Colon (tissue), 2 donors: ENCODE data around the gene TMEM130.
"Not testable (repeated sequence)": the region's sequence is repeated elsewhere in the genome, so short reads cannot be mapped to it uniquely, and the experiment has no call there.

Experiments
- FAIRE-seq: peaks from 2 replicates; lab custom pipeline; 2012; peaks lifted over from hg19 to GRCh38; lab: Jason Lieb, UNC
- donor health status: control.
- donor health status: control.

TMEM130 gene

GRCh38 chr7:98877146-98877545 is 7.3 kb upstream of the TMEM130 start:
- FAIRE-seq, result no peak

DNA sequence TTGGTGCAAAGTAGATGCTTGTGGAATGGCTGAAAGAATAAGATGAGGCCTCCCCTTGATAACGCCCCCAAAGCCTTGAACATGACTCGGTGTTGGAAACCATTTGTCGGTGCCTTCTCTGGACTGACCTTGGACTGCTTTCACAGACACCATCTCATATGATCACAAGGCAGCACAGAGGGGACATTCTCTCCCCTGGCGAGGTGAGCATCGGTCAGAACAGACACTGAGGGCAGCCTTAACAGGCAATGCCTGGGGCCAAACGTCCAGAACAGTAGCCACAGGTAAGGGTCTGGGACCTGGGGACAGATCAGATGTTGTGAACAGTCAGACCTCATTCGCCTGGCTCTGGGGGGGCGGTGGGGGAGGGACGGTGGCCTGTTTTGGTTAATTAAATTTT is 5.7 kb upstream of the TMEM130 start:
- FAIRE-seq, result no peak

- no peak for FAIRE-seq
Observed at GRCh38 chr7:98874942-98875341, 5.1 kb upstream of the TMEM130 start.

DNA sequence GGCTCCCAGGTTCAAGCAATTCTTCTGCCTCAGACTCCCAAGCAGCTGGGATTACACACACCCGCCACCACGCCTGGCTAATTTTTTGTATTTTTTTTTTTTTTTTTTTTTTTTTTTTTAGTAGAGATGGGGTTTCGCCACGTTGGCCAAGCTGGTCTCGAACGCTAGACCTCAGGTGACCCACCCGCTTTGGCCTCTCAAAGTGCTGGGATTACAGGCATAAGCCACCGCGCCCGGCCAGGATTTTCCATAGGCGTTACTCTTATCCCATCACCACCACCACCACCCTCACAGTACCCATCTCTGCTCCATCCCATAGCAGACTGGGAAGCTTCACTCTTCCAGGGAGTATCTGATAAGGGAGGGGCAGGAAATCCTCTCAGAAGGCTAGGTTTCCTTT is 3.8 kb upstream of the TMEM130 start:
- FAIRE-seq, result not testable (repeated sequence)

GRCh38 chr7:98872328-98872924 is 2.6 kb upstream of the TMEM130 start:
- FAIRE-seq, result no peak

- no peak for FAIRE-seq
Observed at GRCh38 chr7:98870807-98871491, 1.1 kb upstream of the TMEM130 start.

DNA sequence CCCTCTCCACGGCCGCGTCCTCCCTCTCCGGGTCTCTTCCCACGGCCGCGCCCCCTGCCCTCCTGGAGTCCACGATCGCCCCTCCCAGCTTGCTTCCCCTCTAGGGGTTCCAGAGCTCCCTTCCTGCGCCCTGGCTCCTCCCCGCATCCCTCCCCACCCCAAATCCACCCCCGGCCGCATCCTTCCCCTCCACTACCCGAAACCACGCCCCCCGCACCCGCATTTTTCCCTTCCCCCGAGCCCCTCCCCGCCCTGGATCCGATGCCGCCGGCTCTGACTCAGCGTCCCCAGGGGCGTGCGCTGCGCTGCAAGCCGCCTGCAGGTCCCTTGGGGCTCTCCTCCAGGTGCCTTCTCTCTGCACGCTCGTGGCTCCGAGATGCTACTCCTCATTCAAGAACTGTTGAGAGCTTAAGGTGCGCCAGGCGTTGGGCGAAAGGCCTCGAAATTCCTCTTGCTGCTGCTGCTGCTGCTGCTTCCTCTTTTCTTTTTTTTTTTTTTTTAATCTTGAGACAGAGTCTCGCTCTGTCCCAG is 372 bp upstream of the TMEM130 start:
- no peak for FAIRE-seq

GRCh38 chr7:98869027-98869596 is 702 bp downstream of the TMEM130 start:
- no peak for FAIRE-seq

- FAIRE-seq, result no peak
Observed at GRCh38 chr7:98868450-98868849, 1.4 kb downstream of the TMEM130 start.

DNA sequence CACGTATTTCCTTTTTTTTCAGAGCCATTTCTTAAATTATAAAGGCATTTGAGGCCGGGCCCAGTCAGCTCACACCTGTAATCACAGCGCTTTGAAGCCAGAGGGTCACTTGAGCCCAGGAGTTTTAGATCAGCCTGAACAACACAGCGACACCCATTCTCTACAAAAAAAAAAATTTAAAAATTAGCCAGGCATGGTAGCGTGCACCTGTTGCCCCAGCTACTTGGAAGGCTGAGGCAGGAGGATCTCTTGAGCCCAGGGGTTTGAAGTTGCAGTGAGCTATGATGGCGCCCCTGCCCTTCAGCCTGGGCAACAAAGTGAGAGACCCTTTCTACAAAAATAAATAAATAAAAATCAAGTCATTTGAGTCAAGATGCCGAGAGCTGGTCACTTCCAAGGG is 3.0 kb downstream of the TMEM130 start:
- no peak for FAIRE-seq

DNA sequence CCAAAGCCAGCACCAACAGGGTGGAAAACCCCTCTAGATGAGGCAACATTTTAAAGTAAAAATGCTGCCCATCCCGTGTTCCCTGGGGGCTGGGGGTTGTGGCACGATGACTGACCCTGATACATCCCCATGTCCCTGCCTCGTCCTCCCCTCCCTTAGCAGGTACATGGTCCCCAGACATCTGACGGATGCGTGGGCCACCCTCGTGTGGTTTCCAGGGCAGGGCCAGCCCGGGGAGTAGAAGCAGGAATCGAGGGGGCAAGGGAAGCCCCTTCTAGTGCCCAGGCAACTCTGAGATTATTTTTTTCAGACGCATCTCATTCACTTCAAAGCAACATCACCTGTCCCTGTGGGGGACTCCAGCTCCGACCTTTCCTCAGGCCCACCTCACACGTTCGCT is 3.5 kb downstream of the TMEM130 start:
- no peak for FAIRE-seq

DNA sequence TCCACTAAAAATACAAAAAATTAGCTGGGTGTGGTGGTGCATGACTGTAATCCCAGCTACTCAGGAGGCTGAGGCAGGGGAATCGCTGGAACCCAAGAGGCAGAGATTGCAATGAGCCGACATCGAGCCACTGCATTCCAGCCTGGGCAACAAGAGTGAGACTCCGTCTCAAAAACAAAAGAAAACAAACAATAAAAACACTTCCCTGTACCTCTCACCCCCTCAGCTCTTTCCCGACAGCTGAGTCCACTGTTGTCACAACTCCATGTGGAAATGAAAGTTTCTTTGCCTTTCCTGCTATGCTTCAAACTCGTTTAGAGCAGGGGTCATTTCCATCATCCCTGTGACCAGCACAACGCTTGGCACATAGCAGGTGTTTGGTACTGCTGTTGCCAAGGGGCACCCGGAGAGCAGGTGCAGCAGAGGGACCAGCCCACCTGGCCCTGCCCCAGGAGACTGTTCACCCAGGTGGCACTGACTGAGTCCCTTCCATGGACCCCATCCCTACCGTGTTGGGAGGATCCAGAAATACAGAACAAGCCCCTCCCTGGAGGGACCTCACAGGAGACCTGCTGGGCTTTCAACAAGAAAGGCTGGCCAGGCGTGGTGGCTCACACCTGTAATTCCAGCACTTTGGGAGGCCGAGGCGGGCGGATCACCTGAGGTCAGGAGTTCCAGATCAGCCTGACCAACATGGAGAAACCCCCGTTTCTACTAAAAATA is 4.9 kb downstream of the TMEM130 start:
- no peak for FAIRE-seq

GRCh38 chr7:98863601-98864000 is 6.2 kb downstream of the TMEM130 start:
- FAIRE-seq, result no peak

DNA sequence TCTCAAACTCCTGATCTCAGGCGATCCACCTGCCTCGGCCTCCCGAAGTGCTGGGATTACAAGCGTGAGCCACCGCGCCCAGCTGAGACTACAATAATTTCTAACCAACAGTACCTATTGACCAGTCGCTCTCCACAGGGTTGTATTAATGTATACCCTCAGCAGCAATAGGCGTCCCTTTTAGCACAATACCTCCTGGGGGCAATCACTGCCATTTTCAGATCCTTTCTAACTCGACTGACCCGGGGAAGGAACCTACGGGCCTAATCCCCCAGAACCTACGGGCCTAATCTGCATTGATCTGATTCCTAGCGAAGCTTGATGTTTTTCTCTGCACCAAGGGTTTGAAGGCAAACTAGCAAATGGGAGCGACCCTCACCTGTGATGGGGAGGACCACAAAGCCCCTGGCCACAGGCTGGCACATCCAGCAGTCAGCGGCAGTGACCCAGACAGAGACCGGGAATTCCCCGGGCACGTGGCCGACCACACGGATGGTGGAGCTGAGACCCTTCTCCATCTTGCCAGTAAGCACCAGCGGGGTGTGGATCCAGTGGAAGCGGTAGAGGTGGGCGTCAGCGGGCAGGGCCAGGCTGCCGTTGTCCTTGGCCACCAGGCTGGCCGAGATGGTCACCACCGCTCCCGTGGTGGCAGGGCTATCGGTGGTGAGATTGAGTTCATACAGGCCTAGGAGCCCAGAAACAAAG is 6.9 kb downstream of the TMEM130 start:
- FAIRE-seq, result no peak

- FAIRE-seq, result no peak
Observed at GRCh38 chr7:98862203-98862602, 7.6 kb downstream of the TMEM130 start.

DNA sequence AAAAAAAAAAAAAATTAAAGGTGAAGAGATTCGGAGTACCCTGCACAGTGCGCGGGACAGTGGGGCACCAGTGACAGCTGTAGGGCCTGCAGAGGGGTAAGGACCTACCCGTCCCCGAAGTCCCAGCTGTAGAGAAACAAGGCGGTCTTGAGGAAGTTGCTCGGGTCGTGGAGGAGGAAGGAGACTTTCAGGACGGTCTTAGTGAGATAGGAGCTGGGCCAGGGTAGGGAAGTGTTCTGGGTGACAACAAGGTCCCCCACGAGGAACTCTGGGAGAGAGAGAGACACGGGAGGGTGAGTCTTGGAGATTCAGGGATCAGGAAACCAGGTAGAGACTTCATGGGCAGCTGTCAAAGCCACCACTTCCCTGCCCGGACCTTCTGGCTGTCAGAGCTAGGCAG is 9.7 kb downstream of the TMEM130 start:
- FAIRE-seq, result no peak

DNA sequence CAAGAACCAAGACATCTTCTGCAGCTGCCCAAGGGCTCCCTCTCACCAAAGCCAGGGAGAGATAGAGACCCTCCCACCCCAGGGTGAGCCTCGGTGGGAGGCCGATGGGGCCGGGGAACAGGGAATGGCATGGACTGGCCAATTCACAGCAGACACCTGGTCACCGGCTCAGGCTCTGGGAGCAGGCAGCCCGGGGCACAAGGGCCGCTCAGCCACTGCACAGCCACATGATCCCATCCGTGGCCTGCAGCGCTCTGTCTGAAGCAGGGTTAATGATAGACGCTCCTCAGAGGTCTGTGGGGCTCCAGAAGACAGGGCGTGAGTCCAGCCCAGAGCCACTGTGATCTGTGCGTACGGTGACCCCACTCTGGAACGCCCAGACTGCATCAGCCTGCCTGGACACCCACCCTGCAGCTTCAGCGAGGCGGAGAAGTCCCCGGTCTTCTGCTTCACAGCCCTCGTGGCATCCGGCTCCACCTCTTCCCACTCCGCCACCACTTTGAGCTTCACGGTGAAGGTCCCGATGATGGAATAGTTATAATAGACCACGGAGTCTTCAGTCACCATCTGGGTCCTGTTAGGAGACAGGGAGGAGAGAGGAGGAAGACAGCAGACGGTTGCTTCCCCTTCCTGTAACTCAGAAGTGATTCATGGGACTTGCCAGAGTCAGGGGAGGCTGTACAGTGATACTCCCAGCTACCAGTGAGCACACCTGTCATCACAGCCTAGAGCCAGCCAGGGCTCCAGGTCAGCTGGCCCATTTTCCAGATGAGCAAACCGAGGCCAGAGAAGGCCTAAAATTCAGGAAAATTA is 14.0 kb downstream of the TMEM130 start:
- no peak for FAIRE-seq

DNA sequence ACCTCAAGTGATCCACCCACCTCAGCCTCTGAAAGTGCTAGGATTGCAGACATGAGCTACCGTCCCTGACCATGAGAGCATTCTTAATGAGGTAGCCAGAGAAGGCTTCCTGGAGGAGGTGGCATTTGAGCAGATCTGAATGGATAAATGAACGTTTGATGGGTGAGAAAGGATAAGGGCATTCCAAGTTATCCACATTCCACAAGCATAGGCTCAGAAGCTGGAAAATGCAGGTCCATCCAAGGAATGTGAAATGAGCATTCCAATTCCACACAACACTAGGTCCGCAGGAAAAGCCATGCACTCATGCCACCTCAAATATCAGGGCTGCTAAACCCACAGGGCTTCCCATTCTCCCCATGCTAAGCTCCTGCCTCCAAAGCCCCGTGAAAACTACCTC is 17.0 kb downstream of the TMEM130 start:
- FAIRE-seq, result no peak

GRCh38 chr7:98848918-98849317 is 20.9 kb downstream of the TMEM130 start:
- no peak for FAIRE-seq

GRCh38 chr7:98842552-98842951 is 27.3 kb downstream of the TMEM130 start:
- not testable (repeated sequence) for FAIRE-seq
